Hematopoietic multipotent progenitor cell treated with erythropoietin and hydrocortisone succinate and interleukin-3 and kit ligand, for 8 days (in vitro differentiated cells): ENCODE results near the gene PRDM16.

ENCODE experiments used
- DNase-seq: peaks from one replicate; pipeline ENCODE4 v3.0.0-alpha.2; 2015

PRDM16 gene

GRCh38 chr1:3217181-3217641 lies 148.2 kb downstream of the PRDM16 start:
- no peak for DNase-seq

- no peak for DNase-seq
These were observed 149.1 kb downstream of the PRDM16 start for GRCh38 chr1:3217979-3218679.

GRCh38 chr1:3219005-3219790 lies 150.2 kb downstream of the PRDM16 start:
- DNase-seq, result no peak

GRCh38 chr1:3219791-3220467 lies 150.9 kb downstream of the PRDM16 start:
- DNase-seq, result no peak

- DNase-seq, result no peak
These were observed 152.4 kb downstream of the PRDM16 start for GRCh38 chr1:3221112-3222041.

- DNase-seq, result no peak
These were observed 153.2 kb downstream of the PRDM16 start for GRCh38 chr1:3222042-3222692.

GRCh38 chr1:3225661-3226060 lies 156.7 kb downstream of the PRDM16 start:
- no peak for DNase-seq

- no peak for DNase-seq
These were observed 157.2 kb downstream of the PRDM16 start for GRCh38 chr1:3226191-3226590.

GRCh38 chr1:3226701-3227350 lies 157.8 kb downstream of the PRDM16 start:
- no peak for DNase-seq

- DNase-seq, result no peak
These were observed 158.3 kb downstream of the PRDM16 start for GRCh38 chr1:3227351-3227704.

- no peak for DNase-seq
These were observed 158.9 kb downstream of the PRDM16 start for GRCh38 chr1:3227893-3228292.

GRCh38 chr1:3229081-3229725 lies 160.2 kb downstream of the PRDM16 start:
- no peak for DNase-seq

- DNase-seq, result no peak
These were observed 161.6 kb downstream of the PRDM16 start for GRCh38 chr1:3230553-3230952.

- no peak for DNase-seq
These were observed 162.2 kb downstream of the PRDM16 start for GRCh38 chr1:3231245-3231644.

GRCh38 chr1:3231826-3232225 lies 162.8 kb downstream of the PRDM16 start:
- no peak for DNase-seq

GRCh38 chr1:3233031-3233430 lies 164.0 kb downstream of the PRDM16 start:
- DNase-seq, result no peak

GRCh38 chr1:3233551-3233950 lies 164.5 kb downstream of the PRDM16 start:
- DNase-seq, result no peak

- DNase-seq, result no peak
These were observed 165.3 kb downstream of the PRDM16 start for GRCh38 chr1:3234281-3234680.

- no peak for DNase-seq
These were observed 166.0 kb downstream of the PRDM16 start for GRCh38 chr1:3234956-3235355.

GRCh38 chr1:3235496-3235895 lies 166.5 kb downstream of the PRDM16 start:
- DNase-seq, result no peak

- no peak for DNase-seq
These were observed 167.4 kb downstream of the PRDM16 start for GRCh38 chr1:3236361-3236760.
